GM18861 (cell line): ENCODE results near the gene PPP6C.
"Not testable (repeated sequence)": the region's sequence is repeated elsewhere in the genome, so short reads cannot be mapped to it uniquely, and the experiment has no call there.

Source experiments
- ATAC-seq: cut with Tn5 transposase; IDR thresholded peaks from one replicate; pipeline ENCODE4 v1.9.1; 2021; ENCODE audit not compliant: unreplicated experiment

Gene PPP6C

GRCh38 chr9:125142560-125143376 lies 46.8 kb downstream of the PPP6C start:
- no peak for ATAC-seq

- ATAC-seq = no peak
These were observed 47.9 kb downstream of the PPP6C start for GRCh38 chr9:125141751-125142150.

DNA sequence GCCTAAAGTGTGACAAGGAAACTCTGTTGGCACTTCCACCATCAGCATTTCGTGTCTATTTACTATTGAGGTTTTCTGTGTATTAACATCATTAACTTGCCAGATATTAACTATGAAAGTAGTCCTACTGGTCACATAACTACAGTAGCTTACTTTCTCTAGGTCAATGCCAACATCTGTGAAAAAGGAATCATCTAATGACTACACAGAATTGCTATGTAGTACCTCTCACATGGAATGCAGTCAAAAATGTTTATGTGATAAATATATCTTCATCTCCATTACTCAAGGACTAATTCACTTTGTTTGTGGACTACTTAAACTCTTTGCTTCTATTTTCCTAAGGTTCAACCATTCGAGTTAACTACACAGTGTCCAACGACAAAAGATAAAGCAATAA lies 48.4 kb downstream of the PPP6C start:
- no peak for ATAC-seq

- ATAC-seq = no peak
These were observed 49.0 kb downstream of the PPP6C start for GRCh38 chr9:125140576-125140975.

GRCh38 chr9:125137200-125137599 lies 52.4 kb downstream of the PPP6C start:
- ATAC-seq = no peak

- no peak for ATAC-seq
These were observed 54.6 kb downstream of the PPP6C start for GRCh38 chr9:125134976-125135375.

- no peak for ATAC-seq
These were observed 55.9 kb downstream of the PPP6C start for GRCh38 chr9:125133403-125134329.

GRCh38 chr9:125131778-125132177 lies 57.8 kb downstream of the PPP6C start:
- no peak for ATAC-seq

DNA sequence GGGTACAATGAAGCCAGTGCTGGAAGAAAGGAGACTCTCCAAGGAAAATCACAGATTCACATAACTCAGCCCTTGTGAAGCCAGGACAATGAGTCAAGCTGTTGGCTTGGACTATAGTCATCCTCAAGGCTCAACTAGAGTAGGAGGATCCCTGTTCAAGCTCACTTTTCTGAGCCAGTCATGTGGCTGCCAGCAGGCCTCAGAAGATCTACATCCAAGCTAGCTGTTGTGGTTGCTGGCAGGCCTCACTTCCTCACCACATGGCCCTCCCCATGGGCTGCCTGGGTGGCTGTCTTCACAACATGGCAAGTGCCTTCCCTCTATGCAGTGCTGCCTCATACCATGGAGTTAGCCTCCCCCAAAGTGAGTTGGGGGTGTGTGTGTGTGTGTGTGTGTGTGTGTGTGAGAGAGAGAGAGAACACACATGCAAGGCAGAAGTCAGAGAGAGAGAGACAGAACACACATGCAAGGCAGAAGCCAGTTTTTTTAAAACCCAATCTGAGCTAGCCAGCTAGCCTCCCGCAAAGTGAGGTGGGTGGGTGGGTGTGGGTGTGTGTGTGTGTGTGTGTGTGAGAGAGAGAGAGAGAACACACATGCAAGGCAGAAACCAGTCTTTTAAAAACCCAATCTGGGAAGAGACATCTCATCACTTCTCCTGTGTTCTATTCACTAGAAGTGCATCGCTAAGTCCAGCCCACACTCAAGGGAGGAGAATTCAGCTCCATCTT lies 63.4 kb downstream of the PPP6C start:
- ATAC-seq = peak; percentile 90

DNA sequence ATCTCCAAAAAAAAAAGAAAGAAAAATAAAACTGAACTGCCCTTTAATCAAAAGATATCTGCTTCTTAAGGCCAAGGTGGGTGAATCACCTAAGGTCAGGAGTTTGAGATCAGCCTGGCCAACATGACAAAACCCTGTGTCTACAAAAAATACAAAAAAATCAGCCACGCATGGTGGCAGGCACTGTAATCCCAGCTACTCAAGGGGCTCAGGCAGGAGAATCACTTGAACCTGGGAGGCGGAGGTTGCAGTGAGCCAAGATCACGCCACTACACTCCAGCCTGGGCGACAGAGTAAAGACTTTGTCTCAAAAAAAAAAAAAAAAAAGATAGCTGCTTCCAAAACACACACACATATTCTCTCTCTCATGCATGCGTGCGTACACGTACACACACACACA lies 64.1 kb downstream of the PPP6C start:
- ATAC-seq = no peak

GRCh38 chr9:125121146-125121545 lies 68.5 kb downstream of the PPP6C start:
- no peak for ATAC-seq

- no peak for ATAC-seq
These were observed 69.8 kb downstream of the PPP6C start for GRCh38 chr9:125119643-125120286.

- ATAC-seq = not testable (repeated sequence)
These were observed 70.9 kb downstream of the PPP6C start for GRCh38 chr9:125118696-125119095.

- not testable (repeated sequence) for ATAC-seq
These were observed 75.1 kb downstream of the PPP6C start for GRCh38 chr9:125114503-125114902.

DNA sequence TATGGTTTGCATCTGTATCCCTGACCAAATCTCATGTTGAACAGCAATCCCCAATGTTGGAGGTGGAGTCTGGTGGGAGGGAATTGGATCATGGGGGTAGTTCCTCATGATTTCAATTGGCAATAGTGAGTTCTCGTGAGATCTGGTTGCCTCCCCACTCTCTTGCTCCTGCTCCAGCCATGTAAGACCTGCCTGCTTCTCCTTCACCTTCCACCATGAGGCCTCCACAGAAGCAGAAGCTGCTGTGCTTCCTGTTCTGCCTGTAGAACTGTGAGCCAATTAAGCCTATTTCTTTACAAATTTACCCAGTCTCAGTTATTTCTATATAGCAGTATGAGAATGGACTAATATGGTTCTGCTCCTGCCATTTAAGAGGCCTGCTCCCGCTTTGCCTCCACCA lies 79.1 kb downstream of the PPP6C start:
- no peak for ATAC-seq

GRCh38 chr9:125108541-125108940 lies 81.1 kb downstream of the PPP6C start:
- not testable (repeated sequence) for ATAC-seq

DNA sequence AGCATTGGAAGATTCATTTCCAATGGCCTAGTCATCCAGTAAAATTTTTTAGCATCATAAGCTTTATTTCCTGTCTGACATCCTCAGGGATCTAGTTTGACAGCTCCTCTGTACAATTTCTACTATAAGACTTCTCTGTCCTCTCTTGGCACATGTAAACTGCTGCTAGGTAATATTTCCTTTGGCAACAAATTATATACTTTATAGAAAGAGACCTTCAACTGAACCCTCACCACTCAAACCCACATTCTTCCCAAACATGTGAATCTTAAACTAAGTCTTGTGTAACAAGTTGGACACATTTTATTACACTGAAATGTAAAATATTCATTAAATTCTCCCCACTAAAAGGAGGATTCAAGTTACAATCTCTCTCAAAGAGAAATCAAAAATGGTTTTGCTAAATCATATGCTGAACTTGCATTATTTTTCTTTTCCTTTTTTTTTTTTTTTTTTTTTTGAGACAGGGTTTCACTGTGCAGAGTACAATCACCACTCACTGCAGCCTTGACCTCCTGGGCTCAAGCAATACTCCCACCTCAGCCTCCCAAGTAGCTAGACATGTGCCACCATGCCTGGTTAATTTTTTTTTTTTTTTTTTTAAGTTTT lies 83.2 kb downstream of the PPP6C start:
- ATAC-seq = no peak

GRCh38 chr9:125103770-125104460 lies 85.7 kb downstream of the PPP6C start:
- ATAC-seq = no peak

GRCh38 chr9:125103021-125103420 lies 86.6 kb downstream of the PPP6C start:
- no peak for ATAC-seq

DNA sequence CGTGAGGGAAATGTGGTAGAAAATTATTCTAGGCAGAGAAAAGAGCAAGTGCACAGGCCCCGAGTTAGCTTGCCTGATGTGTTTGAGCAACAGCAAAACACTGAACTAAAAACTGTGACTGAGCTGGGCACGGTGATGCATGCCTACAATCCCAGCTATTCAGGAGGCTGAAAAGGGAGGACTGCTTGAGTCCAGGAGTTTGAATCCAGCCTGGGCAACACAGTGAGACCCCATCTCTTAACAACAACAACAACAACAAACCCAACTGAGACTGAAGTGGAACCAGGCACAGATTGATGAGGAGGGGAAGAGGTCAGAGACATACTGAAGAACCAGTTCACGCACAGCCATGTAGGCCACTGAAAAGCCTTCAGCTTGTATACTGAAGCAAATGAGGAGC lies 88.8 kb downstream of the PPP6C start:
- no peak for ATAC-seq
